BJ (cell line): ENCODE measurements around the gene BCL10. TPM values are rescaled to one million over a fixed set of nuclear protein-coding genes. Genes with fewer than 3 reads are reported as not detected.
"Not testable (repeated sequence)": the region's sequence is repeated elsewhere in the genome, so short reads cannot be mapped to it uniquely, and the experiment has no call there.

ENCODE experiments used
- CTCF ChIA-PET: fragments of 350-600 bp; formaldehyde crosslinking; extraction: SDS; loops from one replicate; lab custom pipeline; 2021; ENCODE audit warnings: antibody characterized with exemption, inconsistent platforms; lab: Yijun Ruan, JAX
- POLR2A ChIA-PET: fragments of 300-600 bp; sonication (Branson Sonifier 250); formaldehyde crosslinking; extraction: SDS; loops from one replicate; lab custom pipeline; 2021; ENCODE audit warnings: antibody characterized with exemption; lab: Charles Lee
- DNase-seq: peaks from one replicate; pipeline ENCODE4 v3.0.0-alpha.2; 2011; ENCODE audit warnings: low read depth
- H3K27me3 ChIP-seq: 2 replicates; pipeline ENCODE4 v1.6.0; 2011; ENCODE audit warnings: low read length; ENCODE audit not compliant: control insufficient read depth, insufficient read depth
- H3K36me3 ChIP-seq: 2 replicates; pipeline ENCODE4 v1.5.1; 2011; ENCODE audit warnings: low read length; ENCODE audit not compliant: control insufficient read depth, insufficient read depth
- H3K4me3 ChIP-seq: 2 replicates; pipeline ENCODE4 v1.5.1; 2011; ENCODE audit warnings: low read depth, mild to moderate bottlenecking, control low read depth, low read length
- polyA plus RNA-seq: library from polyadenylated mRNA; depleted of rRNA; stranded (reverse); fragments of >200 nt; gene quantifications from 2 replicates; pipeline ENCODE4 v1.2.3, GENCODE V29; 2011
- TF ChIP-seq, protein P1 (sequence below): IDR thresholded peaks from 2 replicates; pipeline ENCODE4 v1.5.1; 2011; ENCODE audit warnings: low read depth, mild to moderate bottlenecking, control low read depth, inconsistent platforms, low read length, moderate library complexity; ENCODE audit not compliant: insufficient read depth

The BCL10 gene
- polyA plus RNA-seq, 1 experiment, result 7.8 TPM

DNA sequence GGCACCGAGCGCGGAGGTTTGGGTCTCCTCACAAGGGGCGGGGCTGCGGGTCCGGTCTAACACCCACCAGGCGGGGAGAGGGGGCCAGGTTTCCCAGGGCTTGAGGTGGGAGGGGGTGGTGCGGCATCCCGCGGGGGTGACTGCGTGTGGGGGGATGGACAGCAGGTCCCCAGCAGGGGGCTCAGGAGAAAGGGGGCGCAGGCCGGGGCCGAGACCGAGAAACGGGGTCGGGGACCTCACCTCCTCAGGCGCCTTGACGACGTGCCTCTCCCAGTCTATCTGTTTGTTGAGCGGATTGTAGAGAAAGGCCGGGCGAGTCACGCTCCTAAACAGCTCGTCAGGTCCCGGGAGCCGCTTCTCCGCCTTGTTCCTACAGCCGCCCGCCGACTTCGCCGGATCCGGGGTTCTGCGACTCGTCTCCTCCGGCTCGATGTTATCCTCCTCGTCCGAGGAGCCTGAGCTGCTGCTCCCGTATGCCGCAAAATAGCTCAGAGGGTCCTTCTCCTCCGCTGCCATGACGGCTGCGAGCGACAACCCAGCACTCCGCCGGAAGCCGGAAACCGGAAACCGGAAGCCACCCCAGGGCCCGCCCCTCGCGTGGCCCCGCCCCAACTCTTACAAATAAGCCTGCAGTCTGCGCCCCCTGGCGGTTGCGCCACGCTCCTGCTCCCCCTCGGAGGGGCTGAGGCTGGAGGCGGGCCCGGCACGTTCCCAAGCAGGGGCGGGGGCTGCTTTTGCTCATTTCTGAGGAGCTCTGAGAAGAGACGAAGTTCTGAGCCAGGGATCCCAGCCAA, 17.1 kb downstream of the BCL10 start, which contains the start of gene C1orf52:
C1orf52 (minus strand) TSS at position 545 of the 794 bp plus-strand sequence; CDS start at position 516, 29 bp downstream.
- H3K4me3 ChIP-seq, result peak within 1 kb of the TSS; percentile 100
- H3K27me3 ChIP-seq, result no peaks in the 10 kb centered on the region
- DNase-seq, result peak; percentile 44
- ChIA-PET POLR2A (interaction anchor here (0.5 to 1.0 kb wide), 3 partner anchors 17 to 433 kb away, joined by 4 to 5 read pairs (median 5); partner anchors contain the start of gene BCL10), CTCF (interaction anchor here (0.6 to 15.0 kb wide), 39 partner anchors 9 to 762 kb away, joined by 3 to 271 read pairs (median 4); partner anchors contain the start of genes BCL10 and SYDE2)
- TF ChIP-seq, protein P1, sequence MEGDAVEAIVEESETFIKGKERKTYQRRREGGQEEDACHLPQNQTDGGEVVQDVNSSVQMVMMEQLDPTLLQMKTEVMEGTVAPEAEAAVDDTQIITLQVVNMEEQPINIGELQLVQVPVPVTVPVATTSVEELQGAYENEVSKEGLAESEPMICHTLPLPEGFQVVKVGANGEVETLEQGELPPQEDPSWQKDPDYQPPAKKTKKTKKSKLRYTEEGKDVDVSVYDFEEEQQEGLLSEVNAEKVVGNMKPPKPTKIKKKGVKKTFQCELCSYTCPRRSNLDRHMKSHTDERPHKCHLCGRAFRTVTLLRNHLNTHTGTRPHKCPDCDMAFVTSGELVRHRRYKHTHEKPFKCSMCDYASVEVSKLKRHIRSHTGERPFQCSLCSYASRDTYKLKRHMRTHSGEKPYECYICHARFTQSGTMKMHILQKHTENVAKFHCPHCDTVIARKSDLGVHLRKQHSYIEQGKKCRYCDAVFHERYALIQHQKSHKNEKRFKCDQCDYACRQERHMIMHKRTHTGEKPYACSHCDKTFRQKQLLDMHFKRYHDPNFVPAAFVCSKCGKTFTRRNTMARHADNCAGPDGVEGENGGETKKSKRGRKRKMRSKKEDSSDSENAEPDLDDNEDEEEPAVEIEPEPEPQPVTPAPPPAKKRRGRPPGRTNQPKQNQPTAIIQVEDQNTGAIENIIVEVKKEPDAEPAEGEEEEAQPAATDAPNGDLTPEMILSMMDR, result peak; percentile 98
- peaks cover 3% of the 10 kb centered on the region for H3K36me3 ChIP-seq

DNA sequence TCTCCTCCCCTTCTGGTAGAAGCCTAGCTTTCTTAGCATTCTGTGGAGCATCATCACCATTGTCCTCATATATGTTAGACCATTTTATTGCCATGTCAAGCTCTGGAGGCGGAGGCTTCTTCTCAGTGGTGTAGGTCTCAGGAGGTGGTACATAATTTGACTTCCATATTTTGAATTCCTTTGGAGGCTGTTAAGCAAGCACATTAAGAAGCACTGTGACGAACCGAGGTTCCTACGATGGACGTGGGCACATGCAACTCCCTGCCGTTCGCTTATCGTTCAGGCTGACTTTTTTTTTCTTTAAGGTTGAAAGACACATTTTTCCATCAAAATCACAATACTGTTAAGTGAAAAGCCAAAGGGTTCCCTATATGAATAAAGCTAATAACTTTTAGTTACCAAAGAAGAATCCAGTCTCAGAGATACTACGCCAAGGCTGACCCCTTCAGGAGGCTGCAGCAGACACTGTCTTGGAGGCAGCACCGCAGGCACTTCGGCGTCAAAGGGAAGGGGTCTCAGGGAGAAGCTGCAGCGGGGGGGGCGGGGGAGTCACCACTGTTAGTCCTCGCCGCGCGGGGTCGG, 17.8 kb downstream of the BCL10 start:
- Histone ChIP-seq H3K27me3 (no peaks in the 10 kb centered on the region), H3K4me3 (peak overlapping the region; percentile 100), H3K36me3 (peaks cover 3% of the 10 kb centered on the region)
- POLR2A ChIA-PET, result interaction anchor here (1.0 kb wide), 1 partner anchor 18 kb away, joined by 4 read pairs; the partner anchor contains the start of gene BCL10
- CTCF ChIA-PET, result interaction anchor here (0.6 to 15.0 kb wide), 32 partner anchors 8 to 763 kb away, joined by 3 to 271 read pairs (median 4); partner anchors contain the start of genes BCL10 and SYDE2
- TF ChIP-seq, protein P1, result peak; percentile 25; the same call in 1 of the 2 replicates
- no peak for DNase-seq

DNA sequence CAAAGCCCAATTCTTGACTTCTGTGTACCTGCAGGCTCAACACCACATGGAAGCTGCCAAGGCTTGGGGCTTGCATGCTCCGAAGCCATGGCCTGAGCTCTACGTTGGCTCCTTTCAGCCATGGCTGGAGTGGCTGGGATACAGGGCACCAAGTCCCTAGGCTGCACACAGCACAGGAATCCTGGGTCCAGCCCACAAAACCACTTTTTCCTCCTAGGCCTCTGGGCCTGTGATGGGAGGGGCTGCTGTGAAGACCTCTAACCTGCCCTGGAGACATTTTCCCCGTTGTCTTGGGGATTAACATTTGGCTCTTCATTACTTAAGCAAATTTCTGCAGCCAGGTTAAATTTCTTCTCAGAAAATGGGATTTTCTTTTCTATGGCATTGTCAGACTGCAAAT, 27.4 kb downstream of the BCL10 start:
- CTCF ChIA-PET, result interaction anchor here (3.3 to 15.0 kb wide), 2 partner anchors 139 to 304 kb away, joined by 11 to 271 read pairs; no protein-coding TSS in a partner anchor
- H3K27me3 ChIP-seq, H3K4me3 ChIP-seq, H3K36me3 ChIP-seq, POLR2A ChIA-PET, DNase-seq: not testable (repeated sequence)

DNA sequence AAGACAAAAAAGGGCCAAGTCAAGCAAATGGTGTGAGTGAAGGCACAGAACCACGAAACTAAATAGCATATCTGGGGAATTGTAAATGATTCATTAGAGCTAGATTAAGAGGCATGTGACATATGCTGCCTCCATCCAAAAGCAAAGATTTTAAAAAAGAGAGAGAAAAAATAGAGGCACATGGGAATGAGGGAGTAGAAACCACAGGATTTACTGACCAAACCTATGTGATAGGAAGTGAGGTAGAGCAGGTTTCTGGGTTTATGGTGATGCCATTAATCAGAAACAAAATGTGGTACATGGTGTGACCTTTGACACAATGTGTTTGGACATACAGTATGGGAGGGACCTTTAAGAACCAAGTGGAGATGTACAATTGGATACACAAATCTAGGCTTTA, 30.5 kb downstream of the BCL10 start:
- POLR2A ChIA-PET, result no interaction called here
- TF ChIP-seq, protein P1, result no peak
- CTCF ChIA-PET, result interaction anchor here (1.1 to 3.2 kb wide), 3 partner anchors 45 to 136 kb away, joined by 4 to 13 read pairs (median 7); partner anchors contain the start of gene SYDE2
- Histone ChIP-seq H3K36me3 (no peaks in the 10 kb centered on the region; the same call in 1 of the 2 replicates), H3K4me3 (no peak overlapping the region), H3K27me3 (no peaks in the 10 kb centered on the region)
- no peak for DNase-seq

DNA sequence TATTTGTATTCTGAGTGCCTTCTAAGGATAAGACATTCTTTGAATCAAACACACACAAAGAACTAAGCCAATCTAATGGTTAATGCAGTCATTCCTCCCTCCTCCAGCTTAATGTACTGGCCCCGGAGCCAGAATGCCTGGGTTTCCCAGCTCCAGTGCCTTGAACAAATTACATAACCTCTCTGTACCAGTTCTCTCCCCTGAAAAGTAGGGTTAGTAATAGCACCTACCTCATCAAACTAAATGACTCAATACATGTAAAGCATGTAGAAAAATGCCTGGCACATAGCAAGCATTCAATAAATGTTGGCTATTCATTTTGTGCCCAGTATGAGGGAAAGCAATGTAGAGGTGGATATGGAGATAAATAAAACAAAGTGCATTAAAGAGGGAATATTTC, 31.0 kb downstream of the BCL10 start:
- Histone ChIP-seq H3K36me3 (no peaks in the 10 kb centered on the region; the same call in 1 of the 2 replicates), H3K27me3 (no peaks in the 10 kb centered on the region), H3K4me3 (no peak overlapping the region)
- POLR2A ChIA-PET, result no interaction called here
- CTCF ChIA-PET, result interaction anchor here (1.1 to 3.2 kb wide), 4 partner anchors 9 to 136 kb away, joined by 4 to 14 read pairs (median 10); partner anchors contain the start of gene SYDE2
- no peak for DNase-seq
- TF ChIP-seq, protein P1, result no peak
